ENCODE results near the gene MICAL1.
A peak's percentile ranks its signal among the peaks of the same experiment; 100 is the strongest.

Gene MICAL1

DNA sequence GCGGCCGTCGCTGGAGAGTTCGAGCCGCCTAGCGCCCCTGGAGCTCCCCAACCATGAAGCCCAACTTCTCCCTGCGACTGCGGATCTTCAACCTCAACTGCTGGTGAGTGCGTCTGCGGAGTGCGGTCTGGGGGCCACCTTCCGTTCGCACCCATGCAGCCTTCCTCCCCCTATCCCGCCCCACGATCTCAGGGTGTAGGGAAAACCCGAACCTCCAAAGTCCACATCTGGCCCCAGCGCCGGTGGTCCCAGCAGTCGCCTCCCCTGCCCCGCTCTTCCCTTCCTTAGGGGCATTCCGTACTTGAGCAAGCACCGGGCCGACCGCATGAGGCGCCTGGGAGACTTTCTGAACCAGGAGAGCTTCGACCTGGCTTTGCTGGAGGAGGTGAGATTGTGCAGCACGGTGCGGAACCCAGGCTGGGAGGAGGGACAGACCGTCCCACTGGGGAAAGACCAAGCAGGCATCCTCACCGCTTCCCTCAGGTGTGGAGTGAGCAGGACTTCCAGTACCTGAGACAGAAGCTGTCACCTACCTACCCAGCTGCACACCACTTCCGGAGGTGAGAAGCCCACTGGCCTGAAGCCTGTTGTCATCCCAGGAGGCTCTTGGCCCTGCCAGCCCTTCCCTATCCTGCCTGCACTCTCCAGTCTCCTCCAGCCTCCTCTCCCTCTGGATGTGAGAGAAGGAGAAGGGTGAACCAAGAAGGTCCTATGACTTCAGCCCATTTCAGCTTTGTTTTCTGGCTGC lies 14.3 kb downstream of the MICAL1 start:
- peak; percentile 30 for TF ChIP-seq CTCF (conservative IDR thresholded peaks at IDR 0.05; ENCODE audit: low read depth, low read length)
- DNase-seq (ENCODE audit: low read depth), result no peak

DNA sequence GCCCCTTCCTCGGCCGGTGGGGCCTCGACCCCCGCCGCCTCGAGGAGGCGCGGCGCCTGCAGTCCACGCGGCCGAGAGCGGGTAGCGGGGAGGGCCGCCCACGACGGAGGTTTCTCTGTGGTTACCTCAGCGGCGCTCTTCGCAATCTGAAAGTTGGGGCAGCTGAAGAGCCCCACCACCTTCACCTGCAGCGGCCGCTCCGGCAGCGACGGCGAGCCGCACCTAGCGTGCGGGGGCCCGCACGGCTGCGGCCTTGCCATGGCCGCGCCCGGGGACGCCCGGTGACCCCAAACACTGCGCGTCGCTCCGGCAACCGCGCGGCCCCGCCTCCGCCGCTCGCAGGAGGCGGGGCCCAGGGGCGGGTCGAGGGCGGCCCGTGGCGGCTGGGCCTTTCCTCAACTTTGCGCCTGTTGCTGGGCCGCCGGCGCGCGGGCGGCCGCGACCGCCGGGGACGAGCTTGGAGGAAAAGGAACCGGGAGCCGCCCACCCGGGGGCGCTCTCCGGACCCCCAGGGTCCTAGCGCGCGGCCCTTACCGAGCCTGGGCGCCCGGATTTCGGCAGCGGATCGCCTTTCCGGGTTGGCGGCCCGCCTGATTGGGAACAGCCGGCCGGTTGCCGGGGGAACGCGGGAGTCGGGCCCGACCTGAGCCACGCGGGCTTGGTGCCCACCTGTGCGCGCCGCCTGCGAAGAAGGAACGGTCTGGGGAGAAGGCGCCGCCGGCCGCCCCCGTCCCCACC lies 15.1 kb downstream of the MICAL1 start, which contains the start of the genes PPIL6 and SMPD2:
TSS of gene PPIL6 (minus strand) at position 298 of the 738 bp plus-strand sequence. CDS start at position 260, 38 bp downstream.
TSS of gene SMPD2 (plus strand) at position 394 of the 738 bp plus-strand sequence. CDS start 398 bp downstream, outside the sequence.
- peak; percentile 60 for DNase-seq (ENCODE audit: low read depth)
- H3K4me3 ChIP-seq (ENCODE audit: low read length), result peak within 1 kb of the TSS; percentile 60
- peak; percentile 34 for TF ChIP-seq CTCF (conservative IDR thresholded peaks at IDR 0.05; ENCODE audit: low read depth, low read length)

More for the DNA sequence above, 14.3 kb downstream of the MICAL1 start:
- peak overlapping the region; percentile 60 for H3K4me3 ChIP-seq (ENCODE audit: low read length)

DNA sequence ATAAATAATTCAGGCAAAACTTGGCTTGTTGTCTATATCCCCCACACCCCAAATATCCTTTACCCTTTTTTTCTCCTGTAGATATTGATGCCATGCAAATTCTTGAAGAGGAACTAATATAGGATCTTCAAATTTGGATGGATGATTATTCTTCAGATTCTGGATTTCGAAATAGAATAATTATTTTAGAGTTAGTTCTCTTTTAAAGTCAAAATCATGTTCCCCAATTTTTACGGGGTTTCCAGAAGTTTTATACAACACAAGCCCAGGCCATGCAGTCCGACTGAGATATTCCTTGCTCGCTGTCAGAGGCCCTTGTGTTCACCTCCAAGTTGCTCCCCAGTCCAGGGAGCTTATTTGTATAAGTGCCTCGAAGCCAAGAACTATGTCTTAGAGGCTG lies 19.5 kb downstream of the MICAL1 start:
- TF ChIP-seq CTCF (conservative IDR thresholded peaks at IDR 0.05; ENCODE audit: low read depth, low read length), result no peak
- DNase-seq (ENCODE audit: low read depth), result no peak
- H3K4me3 ChIP-seq (ENCODE audit: low read length), result no peak overlapping the region

DNA sequence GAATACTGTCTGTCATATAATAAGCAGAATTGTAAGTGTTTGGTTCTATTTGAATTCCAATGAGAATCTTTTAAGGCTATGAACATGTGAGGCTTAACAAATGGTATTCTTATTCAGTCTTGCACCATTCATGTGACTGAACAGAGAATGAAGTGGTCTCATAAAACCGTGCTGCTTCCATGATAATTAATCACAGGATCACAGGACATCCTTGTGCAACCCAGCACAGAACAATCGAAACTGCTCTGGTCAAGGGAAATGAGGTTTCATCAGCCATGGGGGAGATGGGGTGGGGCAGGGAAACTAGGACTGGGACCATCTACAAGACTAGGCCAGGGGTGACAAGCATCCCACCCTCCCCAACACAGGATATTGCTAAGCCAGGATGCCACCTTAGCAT lies 21.1 kb downstream of the MICAL1 start:
- DNase-seq (ENCODE audit: low read depth), result no peak
- no peak overlapping the region for H3K4me3 ChIP-seq (ENCODE audit: low read length)
- no peak for TF ChIP-seq CTCF (conservative IDR thresholded peaks at IDR 0.05; ENCODE audit: low read depth, low read length)

GRCh38 chr6:109429496-109429895 lies 26.1 kb downstream of the MICAL1 start:
- TF ChIP-seq CTCF (conservative IDR thresholded peaks at IDR 0.05; ENCODE audit: low read depth, low read length), result no peak
- no peak for DNase-seq (ENCODE audit: low read depth)
- no peak overlapping the region for H3K4me3 ChIP-seq (ENCODE audit: low read length)

GRCh38 chr6:109428889-109429477 lies 26.6 kb downstream of the MICAL1 start:
- TF ChIP-seq CTCF (conservative IDR thresholded peaks at IDR 0.05; ENCODE audit: low read depth, low read length), result no peak
- no peak for DNase-seq (ENCODE audit: low read depth)

More at GRCh38 chr6:109428889-109429477, 26.6 kb downstream of the MICAL1 start:
- H3K4me3 ChIP-seq (ENCODE audit: low read length), result no peak overlapping the region

Data from retinal pigment epithelial cell (primary cell).